Uterus (tissue), 2 donors: ENCODE data around the gene MBP.

Experiments used
- CTCF ChIP-seq, 4 experiments: fragments of 200-600 bp in 2 of 4; fragments of 450-650 bp in 2 of 4; sonication (generic) in 2 of 4; IDR thresholded peaks; one replicate each; pipeline ENCODE4 v1.5.1; 2016 to 2019; ENCODE audit warnings: antibody characterized with exemption in 4 of 4, mild to moderate bottlenecking in 2 of 4, moderate library complexity in 1 of 4
- POLR2A ChIP-seq, 2 donors: fragments of 450-650 bp; IDR thresholded peaks; one replicate each; pipeline ENCODE4 v1.6.1; 2016; ENCODE audit warnings: antibody characterized with exemption in 2 of 2, mild to moderate bottlenecking in 1 of 2, moderate library complexity in 1 of 2

GRCh38 chr18:76982038-76982437 is 150.5 kb downstream of the MBP start:
- TF ChIP-seq POLR2A (IDR thresholded peaks at IDR 0.05) (no peak), CTCF (IDR thresholded peaks at IDR 0.05) (no peak)
